IPS DF 19.7 (cell line): ENCODE measurements around the gene SRRT.
"Not testable (repeated sequence)": the region's sequence is repeated elsewhere in the genome, so short reads cannot be mapped to it uniquely, and the experiment has no call there.

Source experiments
- DNase-seq: peaks from one replicate; pipeline ENCODE4 v3.0.0-alpha.2; 2013; ENCODE audit warnings: low read depth, low spot score

The SRRT gene

DNA sequence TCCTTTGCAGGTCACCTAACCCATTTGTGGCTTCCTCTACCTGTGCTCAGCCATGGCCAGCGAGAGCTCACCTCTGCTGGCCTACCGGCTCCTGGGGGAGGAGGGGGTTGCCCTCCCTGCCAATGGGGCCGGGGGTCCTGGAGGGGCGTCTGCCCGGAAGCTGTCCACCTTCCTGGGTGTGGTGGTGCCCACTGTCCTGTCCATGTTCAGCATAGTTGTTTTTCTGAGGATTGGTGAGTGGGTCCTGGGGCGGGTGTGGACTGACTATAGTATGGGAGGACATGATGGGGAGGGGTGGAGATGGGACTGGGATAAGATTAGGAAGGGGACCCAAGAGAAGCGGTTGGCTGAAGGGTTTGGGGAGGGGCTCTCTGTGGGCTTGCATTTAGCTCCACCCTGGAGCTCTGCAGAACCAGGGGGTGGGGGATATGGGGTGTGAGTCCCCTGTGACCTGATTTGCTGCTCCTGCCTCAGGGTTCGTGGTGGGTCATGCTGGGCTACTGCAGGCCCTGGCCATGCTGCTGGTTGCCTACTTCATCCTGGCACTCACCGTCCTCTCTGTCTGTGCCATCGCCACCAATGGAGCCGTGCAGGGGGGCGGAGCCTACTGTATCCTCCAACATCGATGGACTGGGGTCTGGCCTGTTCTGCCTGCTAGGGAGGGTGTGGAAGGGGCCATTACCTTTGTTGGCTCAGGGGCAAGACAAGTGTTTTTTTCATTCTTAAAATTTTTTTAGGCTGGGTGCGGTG lies 20.6 kb upstream of the SRRT start:
- DNase-seq = no peak

DNA sequence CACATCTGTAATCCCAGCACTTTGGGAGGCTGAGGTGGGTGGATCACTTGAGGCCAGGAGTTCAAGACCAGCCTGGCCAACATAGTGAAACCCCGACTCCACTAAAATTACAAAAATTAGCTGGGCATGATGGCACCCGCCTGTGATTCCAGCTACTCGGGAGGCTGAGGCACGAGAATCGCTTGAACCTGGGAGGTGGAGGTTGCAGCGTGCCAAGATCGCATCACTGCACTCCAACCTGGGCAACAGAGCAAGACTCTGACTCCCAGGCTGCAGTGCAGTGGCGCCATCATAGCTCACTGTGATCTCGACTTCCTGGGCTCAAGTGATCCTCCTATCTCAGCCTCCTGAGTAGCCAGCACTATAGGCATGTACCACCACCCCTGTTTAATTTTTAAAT lies 20.0 kb upstream of the SRRT start:
- not testable (repeated sequence) for DNase-seq

DNA sequence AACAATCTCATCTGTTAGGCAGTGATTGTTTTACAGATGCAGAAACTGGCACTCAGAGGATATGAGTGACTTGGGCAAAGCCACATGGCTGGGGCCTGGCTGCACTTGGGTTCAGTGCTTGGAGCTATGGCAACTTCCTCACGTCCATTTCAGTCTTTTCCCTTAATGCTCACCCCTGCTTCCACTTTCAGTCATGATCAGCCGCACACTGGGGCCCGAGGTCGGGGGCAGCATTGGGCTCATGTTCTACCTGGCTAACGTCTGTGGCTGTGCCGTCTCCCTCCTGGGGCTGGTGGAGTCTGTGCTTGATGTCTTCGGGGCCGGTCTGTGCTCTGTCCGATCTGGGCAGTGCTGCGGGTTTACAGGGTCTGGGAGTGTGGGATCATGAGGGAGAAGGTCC lies 19.4 kb upstream of the SRRT start:
- DNase-seq = no peak

DNA sequence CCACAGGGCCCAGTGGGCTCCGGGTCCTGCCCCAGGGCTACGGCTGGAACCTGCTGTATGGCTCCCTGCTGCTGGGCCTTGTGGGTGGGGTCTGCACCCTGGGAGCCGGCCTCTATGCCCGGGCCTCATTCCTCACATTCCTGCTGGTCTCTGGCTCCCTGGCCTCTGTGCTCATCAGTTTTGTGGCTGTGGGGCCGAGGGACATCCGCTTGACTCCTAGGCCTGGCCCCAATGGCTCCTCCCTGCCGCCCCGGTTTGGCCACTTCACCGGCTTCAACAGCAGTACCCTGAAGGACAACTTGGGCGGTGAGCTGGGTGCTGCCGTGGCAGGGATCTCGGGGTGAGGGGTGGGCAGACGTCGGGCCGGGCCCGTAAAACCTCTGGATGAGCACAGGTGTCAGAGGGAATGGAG lies 18.0 kb upstream of the SRRT start:
- DNase-seq = no peak

DNA sequence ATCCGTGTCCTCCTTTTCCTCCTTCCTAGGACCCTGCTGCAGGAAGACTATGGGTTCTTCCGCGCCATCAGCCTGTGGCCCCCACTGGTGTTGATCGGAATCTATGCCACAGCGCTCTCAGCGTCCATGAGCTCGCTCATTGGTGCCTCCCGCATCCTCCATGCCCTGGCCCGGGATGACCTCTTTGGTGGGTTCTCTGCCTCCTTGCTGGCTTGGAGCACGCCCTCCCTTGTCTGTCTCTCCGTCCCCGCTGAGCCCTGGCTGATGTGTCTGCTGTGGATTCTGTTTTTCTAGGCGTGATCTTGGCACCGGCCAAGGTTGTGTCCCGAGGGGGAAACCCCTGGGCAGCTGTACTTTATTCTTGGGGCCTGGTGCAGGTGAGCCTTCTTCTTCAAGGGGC lies 15.0 kb upstream of the SRRT start:
- DNase-seq = no peak

DNA sequence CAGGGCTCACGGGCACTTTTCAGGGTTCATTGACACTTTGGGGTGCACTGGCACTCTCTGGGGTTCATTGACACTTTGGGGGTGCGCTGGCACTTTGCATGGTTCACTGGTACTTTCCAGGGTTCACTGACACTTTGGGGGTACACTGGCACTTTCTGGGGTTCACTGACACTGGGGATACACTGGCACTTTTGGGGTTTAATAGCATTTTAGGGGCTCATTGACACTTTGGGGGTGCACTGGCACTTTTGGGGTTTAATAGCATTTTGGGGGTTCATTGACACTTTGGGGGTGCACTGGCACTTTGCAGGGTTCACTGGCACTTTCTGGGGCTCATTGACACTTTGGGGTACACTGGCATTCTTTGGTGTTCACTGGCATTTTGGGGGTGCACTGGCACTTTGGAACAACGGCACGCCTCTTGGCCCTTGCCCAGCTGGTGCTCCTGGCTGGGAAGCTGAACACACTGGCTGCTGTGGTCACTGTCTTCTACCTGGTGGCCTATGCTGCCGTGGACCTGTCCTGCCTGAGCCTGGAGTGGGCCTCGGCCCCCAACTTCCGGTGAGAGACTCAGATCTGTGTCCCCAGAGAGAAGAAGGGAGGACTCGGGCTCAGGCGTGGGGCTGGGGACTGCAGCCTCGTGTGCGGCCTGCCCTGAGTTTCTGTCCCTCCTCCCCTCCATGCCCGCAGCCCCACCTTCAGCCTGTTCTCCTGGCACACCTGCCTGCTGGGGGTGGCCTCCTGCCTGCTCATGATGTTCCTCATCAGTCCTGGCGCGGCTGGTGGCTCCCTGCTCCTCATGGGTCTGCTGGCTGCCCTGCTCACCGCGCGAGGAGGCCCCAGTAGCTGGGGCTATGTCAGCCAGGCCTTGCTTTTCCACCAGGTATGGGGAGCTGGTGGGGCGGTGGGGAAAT lies 13.9 kb upstream of the SRRT start:
- no peak for DNase-seq

DNA sequence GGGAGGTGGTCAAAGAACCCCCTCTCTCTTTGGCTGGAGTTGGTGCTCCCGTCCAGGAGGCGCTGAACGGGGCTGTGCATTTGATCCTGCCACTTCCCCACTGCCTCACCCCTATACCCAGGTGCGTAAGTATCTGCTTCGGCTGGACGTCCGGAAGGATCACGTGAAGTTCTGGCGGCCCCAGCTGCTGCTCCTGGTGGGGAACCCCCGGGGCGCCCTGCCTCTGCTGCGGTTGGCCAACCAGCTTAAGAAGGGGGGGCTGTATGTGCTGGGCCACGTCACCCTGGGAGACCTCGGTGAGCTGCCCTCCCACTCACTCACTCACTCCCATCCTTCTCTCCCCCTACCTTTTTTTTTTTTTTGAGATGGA lies 13.3 kb upstream of the SRRT start:
- no peak for DNase-seq

DNA sequence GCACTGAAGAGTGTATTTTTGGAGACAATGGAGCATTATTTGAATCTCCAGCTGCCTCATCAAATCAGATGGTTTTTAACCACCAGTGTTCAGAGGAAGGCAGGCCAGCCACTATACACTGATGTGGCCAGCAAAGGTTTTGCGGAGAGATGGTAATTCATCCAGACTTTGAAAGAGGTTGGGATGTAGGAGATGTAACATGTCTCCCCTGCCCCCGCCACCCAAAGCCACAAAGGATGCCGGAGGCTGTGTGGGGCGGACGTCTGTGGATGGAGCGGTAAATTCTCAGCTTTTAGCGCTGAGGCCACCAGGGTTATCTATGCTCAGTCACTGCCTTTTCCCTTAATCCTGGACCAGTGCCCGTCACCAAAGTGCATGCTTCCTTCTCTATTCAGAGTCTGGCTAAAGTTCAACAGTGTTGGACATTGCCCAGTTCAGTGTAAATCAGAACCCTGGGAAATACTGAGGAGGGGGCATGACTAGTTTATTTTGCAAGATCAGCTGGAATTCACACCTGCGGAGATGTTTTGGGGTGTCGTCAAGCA lies 11.4 kb upstream of the SRRT start:
- no peak for DNase-seq

DNA sequence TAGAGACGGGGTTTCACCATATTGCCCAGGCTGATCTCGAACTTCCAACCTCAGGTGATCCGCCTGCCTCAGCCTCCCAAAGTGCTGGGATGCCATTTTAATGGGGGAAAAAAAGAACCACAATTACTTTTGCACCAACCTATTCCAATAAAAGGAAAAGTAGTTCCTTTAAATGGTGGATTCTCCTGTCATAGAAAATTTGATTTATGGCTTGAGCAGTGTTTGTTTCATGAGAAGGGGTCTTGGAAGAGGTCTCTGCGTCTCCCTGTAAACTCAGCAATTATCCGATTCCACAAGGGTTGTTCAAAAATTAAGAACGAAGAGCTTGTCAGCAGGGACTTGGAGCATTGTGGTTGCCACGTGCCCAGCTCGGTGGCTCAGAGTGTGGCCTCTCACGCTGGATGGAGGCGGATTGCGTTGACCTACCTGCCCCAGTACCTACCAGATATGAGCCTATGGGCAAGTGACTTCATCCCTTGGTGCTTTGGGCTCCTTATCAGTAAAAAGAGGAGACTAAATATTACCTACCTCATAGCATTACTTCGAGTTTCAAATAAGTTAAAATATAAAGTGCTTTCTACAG lies 10.5 kb upstream of the SRRT start:
- no peak for DNase-seq

DNA sequence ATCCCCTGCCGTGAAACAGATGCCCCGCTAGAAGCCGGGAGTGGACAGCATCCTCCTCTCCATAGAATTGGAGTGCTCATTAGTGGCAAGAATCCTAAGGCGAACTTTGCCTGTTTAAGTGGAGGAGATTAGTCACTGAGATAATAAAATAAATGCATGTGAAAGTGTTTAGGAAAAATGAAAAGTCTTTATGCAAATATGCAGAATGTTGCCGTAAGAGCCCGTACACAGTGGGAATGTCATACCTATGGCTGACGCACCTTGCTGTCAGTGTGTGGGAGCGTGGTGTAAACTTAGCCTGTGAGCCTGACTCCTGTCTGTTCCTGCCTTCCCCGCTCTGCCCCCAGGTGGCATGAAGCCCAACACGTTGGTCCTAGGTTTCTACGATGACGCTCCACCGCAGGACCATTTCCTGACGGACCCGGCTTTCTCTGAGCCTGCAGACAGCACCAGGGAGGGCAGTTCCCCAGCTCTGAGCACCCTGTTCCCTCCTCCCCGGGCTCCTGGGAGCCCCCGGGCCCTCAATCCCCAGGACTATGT lies 9.5 kb upstream of the SRRT start:
- no peak for DNase-seq

DNA sequence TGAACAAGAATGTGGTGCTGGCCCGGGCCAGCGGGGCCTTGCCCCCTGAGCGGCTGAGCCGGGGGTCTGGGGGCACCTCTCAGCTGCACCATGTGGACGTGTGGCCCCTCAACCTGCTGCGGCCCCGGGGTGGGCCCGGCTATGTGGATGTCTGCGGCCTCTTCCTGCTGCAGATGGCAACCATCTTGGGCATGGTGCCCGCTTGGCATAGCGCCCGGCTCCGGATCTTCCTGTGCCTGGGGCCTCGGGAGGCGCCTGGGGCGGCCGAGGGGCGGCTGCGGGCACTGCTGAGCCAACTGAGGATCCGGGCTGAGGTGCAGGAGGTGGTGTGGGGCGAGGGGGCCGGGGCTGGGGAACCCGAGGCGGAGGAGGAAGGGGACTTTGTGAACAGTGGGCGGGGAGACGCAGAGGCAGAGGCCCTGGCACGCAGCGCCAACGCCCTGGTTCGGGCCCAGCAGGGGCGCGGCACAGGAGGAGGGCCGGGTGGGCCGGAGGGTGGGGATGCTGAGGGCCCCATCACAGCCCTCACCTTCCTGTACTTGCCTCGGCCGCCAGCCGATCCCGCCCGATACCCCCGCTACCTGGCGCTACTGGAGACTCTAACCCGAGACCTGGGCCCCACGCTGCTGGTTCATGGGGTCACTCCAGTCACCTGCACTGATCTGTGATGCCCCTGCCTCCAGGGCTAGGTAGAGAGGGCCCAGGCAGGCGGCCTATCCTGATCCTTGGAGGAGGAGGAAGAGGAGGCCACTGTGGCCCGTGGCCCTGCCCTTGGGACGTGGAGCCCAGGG lies 8.8 kb upstream of the SRRT start:
- DNase-seq = no peak

DNA sequence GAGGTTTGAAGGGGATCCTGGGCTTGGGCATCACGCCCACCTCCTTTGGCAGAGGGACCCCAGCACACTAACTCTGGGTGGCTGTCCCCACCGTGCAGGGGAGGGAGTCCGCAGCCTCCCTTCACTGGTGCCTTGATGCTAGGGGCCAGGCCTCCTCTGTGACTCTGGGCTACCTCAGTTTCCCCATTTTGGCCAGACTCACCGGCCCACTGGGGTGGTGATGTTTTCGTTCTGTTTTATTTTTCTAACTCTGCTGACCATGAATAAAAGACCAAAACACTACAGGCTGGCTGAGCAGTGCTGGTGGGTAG lies 8.2 kb upstream of the SRRT start:
- no peak for DNase-seq

DNA sequence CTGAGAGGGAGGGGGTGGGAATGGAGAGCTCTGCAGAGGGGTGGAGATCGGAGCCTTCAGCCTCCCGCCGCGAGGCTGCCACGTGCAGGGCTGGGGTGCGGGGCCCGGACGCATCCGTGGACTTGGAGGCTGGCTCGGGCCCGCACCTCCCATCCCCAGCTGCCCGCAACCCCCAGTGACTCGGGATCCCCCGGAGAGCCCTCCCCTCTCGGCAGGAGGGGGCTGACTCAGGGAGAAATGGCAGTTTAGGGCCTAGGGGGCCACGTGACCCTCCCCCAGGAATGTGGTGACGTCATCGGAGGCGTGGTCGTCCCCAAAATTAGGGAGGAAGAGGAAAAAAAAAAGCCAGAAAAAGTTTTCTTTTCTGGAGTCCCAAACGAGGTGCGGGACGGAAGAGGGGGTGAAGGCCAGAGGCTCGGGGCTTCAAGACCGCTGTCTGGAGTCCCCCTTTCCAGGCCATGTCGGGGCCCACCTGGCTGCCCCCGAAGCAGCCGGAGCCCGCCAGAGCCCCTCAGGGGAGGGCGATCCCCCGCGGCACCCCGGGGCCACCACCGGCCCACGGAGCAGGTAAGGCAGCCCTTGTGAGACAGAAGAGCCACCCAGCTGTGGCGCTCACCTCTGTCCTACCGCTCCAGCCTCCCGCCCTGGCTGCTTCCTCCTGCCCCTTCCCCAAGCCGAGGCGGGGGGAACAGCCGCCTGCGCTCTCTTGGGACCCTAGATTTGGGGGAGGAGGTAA lies 7.7 kb upstream of the SRRT start, which contains the start of gene TRIP6:
TRIP6 (plus strand) TSS at position 348 of the 736 bp plus-strand sequence; CDS start at position 459, 111 bp downstream.
- DNase-seq = no peak

DNA sequence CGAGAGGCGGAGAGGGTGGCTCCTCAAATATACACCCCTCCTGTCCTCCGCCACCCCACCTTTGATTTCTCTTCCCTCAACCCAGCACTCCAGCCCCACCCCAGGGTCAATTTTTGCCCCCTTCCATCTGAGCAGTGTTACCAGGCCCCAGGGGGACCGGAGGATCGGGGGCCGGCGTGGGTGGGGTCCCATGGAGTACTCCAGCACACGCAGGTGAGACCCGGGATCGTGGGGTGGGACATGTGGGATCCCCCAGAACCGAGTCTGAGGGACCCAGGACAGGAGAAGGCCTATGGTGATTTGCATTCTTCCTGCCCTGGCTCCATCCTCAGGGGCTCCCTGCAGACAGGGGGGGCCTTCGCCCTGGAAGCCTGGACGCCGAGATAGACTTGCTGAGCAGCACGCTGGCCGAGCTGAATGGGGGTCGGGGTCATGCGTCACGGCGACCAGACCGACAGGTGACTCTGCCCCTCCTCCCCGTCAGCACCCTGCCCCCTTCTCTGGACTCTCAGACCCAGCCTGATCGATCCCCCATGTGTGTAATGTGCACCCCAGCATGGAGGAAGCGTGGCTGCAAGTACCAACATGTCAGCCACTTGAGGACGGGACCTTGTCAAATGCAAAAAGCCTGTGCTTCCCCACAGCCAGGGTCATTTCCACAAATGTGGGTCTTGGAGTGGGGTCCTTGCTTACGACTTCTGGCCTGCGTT lies 7.0 kb upstream of the SRRT start:
- no peak for DNase-seq

DNA sequence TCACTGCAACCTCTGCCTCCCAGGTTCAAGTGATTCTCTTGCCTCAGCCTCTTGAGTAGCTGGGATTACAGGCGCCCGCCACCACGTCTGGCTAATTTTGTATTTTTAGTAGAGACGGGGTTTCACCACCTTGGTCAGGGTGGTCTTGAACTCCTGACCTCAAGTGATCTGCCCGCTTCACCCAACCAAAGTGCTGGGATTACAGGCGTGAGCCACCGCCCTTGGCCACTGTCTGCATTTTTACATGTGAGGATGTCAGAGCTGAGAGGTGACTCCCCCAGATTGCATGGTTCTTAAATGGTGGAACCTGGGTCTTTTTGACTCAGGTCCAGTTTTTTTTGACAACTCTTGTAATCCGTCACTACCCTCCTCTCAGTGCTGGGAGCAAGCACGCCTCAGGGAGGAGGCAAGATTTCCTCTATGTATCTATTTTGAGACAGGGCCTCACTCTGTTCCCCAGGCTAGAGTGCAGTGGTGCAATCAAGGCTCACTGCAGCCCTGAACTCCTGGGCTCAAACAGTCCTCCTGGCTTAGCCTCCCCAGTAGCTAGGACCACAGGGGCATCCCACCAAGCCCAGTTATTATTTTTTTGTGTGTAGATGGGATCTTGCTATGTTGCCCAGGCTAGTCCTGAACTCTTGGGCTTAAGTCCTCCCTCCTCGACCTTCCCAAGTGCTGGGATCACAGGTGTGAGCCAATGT lies 1.2 kb upstream of the SRRT start:
- no peak for DNase-seq

DNA sequence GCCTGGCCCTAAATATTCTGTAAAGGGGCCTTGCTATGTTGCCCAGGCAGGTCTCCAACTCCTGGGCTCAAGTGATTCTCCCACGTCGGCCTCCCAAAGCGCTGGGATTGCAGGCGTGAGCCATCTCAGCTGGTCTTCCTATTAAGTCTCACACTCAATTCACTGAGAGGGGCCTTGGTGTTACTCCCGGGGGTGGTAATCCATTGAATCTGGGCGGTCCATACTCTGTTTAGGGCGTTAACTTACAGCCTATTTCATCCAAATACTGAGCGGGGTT lies 665 bp upstream of the SRRT start:
- DNase-seq = no peak

DNA sequence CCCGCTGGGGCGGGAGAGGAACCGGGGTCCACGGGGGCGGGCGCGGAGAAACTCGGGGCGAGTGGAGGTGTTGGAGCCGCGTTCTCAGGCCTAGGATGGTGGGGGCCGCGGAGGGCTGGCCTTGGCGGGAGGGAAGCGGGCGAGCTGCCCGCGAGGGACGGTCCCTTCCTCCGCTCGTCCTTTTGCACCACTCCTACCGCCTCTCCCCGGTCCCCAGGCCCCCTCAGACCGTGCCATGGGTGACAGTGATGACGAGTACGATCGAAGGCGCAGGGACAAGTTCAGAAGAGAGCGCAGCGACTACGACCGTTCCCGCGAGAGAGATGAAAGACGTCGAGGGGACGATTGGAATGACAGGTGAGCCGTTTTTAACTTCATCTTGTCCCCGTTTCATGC lies 451 bp downstream of the SRRT start:
- no peak for DNase-seq

DNA sequence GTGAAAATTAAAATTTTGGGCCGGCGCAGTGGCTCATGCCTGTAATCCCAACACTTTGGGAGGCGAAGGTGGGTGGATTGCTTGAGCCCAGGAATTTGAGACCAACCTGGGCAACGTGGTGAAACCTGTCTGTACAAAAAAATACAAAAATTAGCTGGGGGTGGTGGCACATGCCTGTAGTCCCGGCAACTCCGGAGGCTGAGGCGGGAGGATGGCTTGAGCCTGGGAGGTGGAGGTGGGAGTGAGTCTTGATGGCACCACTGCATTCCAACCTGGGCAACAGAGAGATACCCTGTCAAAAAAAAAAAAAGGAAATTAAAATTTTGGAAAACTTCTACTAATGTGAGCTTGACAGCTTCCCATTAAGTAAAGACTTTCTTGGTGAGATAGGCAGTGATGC lies 3.1 kb downstream of the SRRT start:
- no peak for DNase-seq

DNA sequence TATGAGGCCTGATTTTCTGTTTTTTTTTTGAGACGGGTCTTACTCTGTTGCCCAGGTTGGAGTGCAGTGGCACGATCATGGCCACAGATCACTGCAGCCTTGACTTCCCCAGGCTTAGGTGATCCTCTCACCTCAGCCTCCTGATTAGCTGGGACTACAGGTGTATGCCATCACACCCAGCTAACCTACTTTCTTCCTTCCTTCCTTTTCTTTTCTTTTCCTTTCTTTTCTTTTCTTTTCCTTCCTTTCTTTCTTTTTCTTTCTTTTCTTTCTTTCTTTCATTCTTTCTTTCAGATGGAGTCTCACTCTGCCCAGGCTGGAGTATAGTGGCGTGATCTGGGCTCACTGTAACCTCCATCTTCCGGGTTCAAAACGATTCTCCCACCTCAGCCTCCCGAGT lies 3.8 kb downstream of the SRRT start:
- no peak for DNase-seq
